Measurements from ENCODE around the gene CYTIP.
A peak's percentile ranks its signal among the peaks of the same experiment; 100 is the strongest.
"Not testable (repeated sequence)": the region's sequence is repeated elsewhere in the genome, so short reads cannot be mapped to it uniquely, and the experiment has no call there.

The CYTIP gene

DNA sequence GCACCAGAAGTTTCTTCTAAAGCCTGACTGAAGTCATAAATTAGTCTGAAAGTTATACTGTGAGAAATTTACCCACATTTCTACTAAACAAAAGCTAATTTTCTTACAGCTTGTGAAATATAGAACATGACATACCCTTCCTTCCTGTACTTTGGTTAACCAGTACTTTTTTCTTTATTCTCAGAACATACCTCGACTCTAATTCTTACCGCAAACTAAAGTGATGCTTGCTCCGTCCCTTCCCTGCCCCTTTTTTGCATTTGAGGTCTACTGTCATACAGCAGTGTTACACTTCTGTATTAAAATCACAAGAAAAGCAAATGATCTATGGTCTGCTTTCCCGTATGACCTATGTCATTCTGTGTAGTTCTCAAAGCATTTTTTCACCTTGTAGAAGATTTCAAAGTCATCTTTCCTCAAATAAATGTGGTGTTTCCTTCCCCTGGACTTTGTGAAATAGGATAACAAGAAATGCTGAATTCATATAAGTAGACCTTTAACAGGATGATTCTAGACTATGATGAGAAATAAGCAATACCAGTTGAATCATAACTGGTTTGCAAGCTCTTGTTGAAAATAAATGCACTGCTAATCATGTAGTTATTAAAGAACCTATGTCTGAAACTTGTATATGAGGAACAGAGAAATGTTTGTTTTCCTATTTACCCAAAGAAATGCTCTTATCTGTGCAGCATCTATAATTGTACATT is 30.4 kb downstream of the CYTIP start:
- Mint-ChIP-seq H3K27ac (peak overlapping the region in 1 of 3 experiments; percentile 48), H3K4me3 (no peak overlapping the region), H3K36me3 (ENCODE audit: low read depth) (no peaks in the 10 kb centered on the region), H3K4me1 (no peaks in the 10 kb centered on the region), H3K9me3 (no peaks in the 10 kb centered on the region), H3K27me3 (ENCODE audit: low read depth) (no peaks in the 10 kb centered on the region)
- TF ChIP-seq, protein P1, sequence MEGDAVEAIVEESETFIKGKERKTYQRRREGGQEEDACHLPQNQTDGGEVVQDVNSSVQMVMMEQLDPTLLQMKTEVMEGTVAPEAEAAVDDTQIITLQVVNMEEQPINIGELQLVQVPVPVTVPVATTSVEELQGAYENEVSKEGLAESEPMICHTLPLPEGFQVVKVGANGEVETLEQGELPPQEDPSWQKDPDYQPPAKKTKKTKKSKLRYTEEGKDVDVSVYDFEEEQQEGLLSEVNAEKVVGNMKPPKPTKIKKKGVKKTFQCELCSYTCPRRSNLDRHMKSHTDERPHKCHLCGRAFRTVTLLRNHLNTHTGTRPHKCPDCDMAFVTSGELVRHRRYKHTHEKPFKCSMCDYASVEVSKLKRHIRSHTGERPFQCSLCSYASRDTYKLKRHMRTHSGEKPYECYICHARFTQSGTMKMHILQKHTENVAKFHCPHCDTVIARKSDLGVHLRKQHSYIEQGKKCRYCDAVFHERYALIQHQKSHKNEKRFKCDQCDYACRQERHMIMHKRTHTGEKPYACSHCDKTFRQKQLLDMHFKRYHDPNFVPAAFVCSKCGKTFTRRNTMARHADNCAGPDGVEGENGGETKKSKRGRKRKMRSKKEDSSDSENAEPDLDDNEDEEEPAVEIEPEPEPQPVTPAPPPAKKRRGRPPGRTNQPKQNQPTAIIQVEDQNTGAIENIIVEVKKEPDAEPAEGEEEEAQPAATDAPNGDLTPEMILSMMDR (IDR thresholded peaks at IDR 0.05; ENCODE audit: unreplicated experiment in 3 of 3): no peak

DNA sequence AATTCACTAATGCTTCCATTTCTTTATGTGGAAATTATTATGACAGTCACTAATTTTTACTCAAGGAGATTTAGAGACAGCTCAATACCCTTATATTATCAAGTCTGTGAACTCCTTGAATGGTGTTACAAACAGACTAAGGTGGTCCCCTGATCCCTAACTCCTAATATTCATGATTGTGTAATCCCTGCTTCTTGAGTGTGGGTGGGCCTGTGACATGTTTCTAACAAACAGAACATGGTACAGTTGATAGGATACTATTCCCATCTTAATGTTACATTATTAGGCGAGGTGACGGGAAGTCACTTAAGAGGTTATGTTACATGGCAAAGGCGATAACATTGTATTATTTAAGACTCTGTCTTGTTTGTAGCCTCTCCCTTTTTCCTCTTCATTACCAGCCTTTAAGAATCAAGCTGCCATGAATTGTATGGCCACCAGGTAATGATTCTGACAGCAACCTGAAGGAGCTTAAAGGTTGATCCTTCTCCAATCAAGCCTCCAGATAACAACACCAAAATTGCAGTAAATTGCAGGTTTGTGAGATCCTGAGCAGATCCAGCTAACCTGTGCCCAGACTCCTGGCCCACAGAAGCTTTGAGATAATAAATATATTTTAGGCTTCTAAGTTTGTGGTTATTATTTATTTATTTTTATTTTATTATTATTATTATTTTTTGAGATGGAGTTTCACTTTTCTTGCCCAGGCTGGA is 32.1 kb downstream of the CYTIP start:
- no peaks in the 10 kb centered on the region for H3K36me3 Mint-ChIP-seq (ENCODE audit: low read depth)
- no peak overlapping the region for H3K27ac Mint-ChIP-seq
- TF ChIP-seq, protein P1 (IDR thresholded peaks at IDR 0.05; ENCODE audit: unreplicated experiment in 3 of 3): no peak
- H3K4me1 Mint-ChIP-seq: no peaks in the 10 kb centered on the region
- no peaks in the 10 kb centered on the region for H3K27me3 Mint-ChIP-seq (ENCODE audit: low read depth)
- H3K4me3 Mint-ChIP-seq: no peak overlapping the region
- no peaks in the 10 kb centered on the region for H3K9me3 Mint-ChIP-seq

DNA sequence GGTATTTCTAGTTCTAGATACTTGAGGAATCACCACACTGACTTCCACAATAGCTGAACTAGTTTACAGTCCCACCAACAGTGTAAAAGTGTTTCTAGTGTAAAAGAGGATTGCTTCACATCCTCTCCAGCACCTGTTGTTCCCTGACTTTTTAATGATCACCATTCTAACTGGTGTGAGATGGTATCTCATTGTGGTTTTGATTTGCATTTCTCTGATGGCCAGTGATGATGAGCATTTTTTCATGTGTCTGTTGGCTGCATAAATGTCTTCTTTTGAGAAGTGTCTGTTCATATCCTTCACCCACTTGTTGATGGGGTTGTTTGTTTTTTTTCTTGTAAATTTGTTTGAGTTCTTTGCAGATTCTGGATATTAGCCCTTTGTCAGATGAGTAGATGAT is 38.5 kb downstream of the CYTIP start:
- not testable (repeated sequence) for H3K4me1 Mint-ChIP-seq; H3K36me3 Mint-ChIP-seq (ENCODE audit: low read depth); H3K4me3 Mint-ChIP-seq; H3K9me3 Mint-ChIP-seq; H3K27ac Mint-ChIP-seq; H3K27me3 Mint-ChIP-seq (ENCODE audit: low read depth)

DNA sequence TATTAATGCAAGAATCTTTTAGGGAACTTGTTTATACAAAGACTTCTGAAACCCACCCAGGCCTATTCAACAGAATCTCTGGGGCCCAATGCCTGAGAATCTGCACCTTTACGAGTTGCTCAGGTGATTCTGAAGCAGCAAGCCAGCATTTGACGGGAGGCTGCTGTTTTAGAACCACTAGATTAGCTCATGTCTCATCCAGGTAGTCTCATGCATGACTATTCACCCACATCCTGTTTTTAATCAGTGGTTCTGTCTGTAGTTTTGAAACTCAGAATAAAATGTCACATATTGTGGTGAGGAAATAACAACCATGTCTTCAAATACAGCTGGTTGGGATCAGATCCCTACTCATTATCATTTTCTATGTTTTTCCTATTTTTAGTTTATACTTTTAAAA is 39.5 kb downstream of the CYTIP start:
- Mint-ChIP-seq H3K27me3 (ENCODE audit: low read depth) (peaks cover 5% of the 10 kb centered on the region), H3K36me3 (ENCODE audit: low read depth) (no peaks in the 10 kb centered on the region), H3K9me3 (peaks cover 9% of the 10 kb centered on the region), H3K27ac (no peak overlapping the region), H3K4me3 (no peak overlapping the region), H3K4me1 (no peaks in the 10 kb centered on the region)
- TF ChIP-seq, protein P1 (IDR thresholded peaks at IDR 0.05; ENCODE audit: unreplicated experiment in 3 of 3): no peak

DNA sequence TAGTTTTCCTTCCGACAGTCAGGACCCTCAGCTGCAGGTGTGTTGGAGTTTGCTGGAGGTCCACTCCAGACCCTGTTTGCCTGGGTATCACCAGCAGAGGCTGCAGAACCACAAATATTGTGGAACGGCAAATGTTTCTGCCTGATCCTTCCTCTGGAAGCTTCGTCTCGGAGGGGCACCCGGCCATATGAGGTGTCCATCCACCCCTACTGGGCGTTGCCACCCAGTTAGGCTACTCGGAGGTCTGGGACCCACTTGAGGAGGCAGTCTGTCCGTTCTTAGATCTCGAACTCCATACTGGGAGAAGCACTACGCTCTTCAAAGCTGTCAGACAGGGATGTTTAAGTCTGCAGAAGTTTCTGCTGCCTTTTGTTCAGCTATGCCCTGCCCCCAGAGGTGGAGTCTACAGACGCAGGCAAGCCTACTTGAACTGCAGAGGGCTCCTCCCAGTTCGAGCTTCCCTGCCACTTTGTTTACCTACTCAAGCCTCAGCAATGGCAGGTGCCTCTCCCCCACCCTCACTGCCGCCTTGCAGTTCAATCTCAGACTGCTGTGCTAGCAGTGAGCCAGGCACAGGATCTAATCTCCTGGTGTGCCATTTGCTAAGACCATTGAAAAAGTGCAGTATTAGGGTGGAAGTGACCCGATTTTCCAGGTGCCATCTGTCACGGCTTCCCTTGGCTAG is 40.9 kb downstream of the CYTIP start:
- not testable (repeated sequence) for H3K27me3 Mint-ChIP-seq (ENCODE audit: low read depth); H3K4me1 Mint-ChIP-seq; H3K4me3 Mint-ChIP-seq; H3K36me3 Mint-ChIP-seq (ENCODE audit: low read depth); H3K27ac Mint-ChIP-seq
- H3K9me3 Mint-ChIP-seq: peaks cover 17% of the 10 kb centered on the region

DNA sequence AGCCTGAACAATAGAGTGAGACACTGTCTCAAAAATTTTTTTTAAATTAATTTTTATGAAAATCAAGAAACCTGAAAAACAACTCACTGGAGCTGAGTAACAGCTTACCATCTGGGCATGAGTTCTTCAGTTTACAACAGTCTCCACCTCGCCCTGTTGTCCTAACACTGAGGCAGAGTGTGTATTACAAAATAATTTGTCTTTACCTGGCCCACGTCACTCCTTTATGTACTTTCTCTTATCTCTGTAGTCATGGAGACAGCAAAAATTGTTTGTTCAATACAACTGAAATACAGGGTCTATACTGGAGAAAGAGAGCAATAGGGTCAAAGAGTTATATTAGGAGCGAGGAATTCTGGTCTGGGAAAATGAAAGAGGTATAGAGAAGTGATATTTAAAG is 48.1 kb downstream of the CYTIP start:
- H3K9me3 Mint-ChIP-seq: peaks cover 17% of the 10 kb centered on the region
- no peak overlapping the region for H3K4me3 Mint-ChIP-seq
- H3K36me3 Mint-ChIP-seq (ENCODE audit: low read depth): no peaks in the 10 kb centered on the region
- H3K4me1 Mint-ChIP-seq: no peaks in the 10 kb centered on the region
- H3K27ac Mint-ChIP-seq: no peak overlapping the region
- H3K27me3 Mint-ChIP-seq (ENCODE audit: low read depth): no peaks in the 10 kb centered on the region
- TF ChIP-seq, protein P1 (IDR thresholded peaks at IDR 0.05; ENCODE audit: unreplicated experiment in 3 of 3): no peak
